GM12878 (cell line): ENCODE results near the gene ALX4. TPM values are rescaled to one million over a fixed set of nuclear protein-coding genes. Genes with fewer than 3 reads are reported as not detected.

ENCODE experiments used
- ATAC-seq: fragments of 200-7000 bp; cut with Tn5 transposase; 3 replicates; pipeline ENCODE4 v1.9.1; 2020; ENCODE audit warnings: mild to moderate bottlenecking, moderate library complexity
- BruUV-seq: library from RNA; stranded (reverse); fragments of 400-500 nt; replicated peaks from 2 replicates; lab custom pipeline; 2021; lab: Mats Ljungman, UMichigan
- CTCF ChIA-PET: fragments of 300-600 bp; sonication (Branson Sonifier 250); formaldehyde crosslinking; extraction: SDS; loops from one replicate; lab custom pipeline; 2021; ENCODE audit warnings: inconsistent platforms; lab: Yijun Ruan, JAX
- POLR2A ChIA-PET: fragments of 350-600 bp; formaldehyde crosslinking; extraction: SDS; loops from one replicate; lab custom pipeline; 2021; ENCODE audit warnings: inconsistent platforms; lab: Charles Lee
- RAD21 ChIA-PET: fragments of 300-600 bp; sonication (Branson Sonifier 250); formaldehyde crosslinking; loops from one replicate; lab custom pipeline; 2023; ENCODE audit warnings: antibody characterized with exemption; ENCODE audit not compliant: unreplicated experiment; lab: Charles Lee
- SMC1A ChIA-PET: fragments of 300-600 bp; sonication (Branson Sonifier 250); formaldehyde crosslinking; loops from one replicate; lab custom pipeline; 2023; ENCODE audit not compliant: unreplicated experiment, uncharacterized antibody; lab: Charles Lee
- DNase-seq: peaks from one replicate; pipeline ENCODE4 v3.0.0-alpha.2; 2011; ENCODE audit warnings: low read depth, low spot score
- FAIRE-seq: peaks from 3 replicates; lab custom pipeline; 2011; peaks lifted over from hg19 to GRCh38; lab: Jason Lieb, UNC
- H2AFZ ChIP-seq: 2 replicates; pipeline ENCODE4 v1.6.0; 2011; ENCODE audit warnings: low read depth, low read length, control low read depth; ENCODE audit not compliant: control insufficient read depth
- H3K27ac ChIP-seq: 2 replicates; pipeline ENCODE4 v1.5.1; 2011; ENCODE audit warnings: control low read depth; ENCODE audit not compliant: control insufficient read depth, insufficient read depth
- H3K27me3 ChIP-seq, 2 experiments: replicated peaks in 1 of 2; 2 replicates each; pipeline versions ENCODE4 v1.6.0 to v1.6.1; 2011; ENCODE audit warnings: low read length in 1 of 2; ENCODE audit not compliant: control insufficient read depth in 2 of 2, insufficient read depth in 2 of 2
- H3K36me3 ChIP-seq, 2 experiments: 2 replicates each; pipeline ENCODE4 v1.5.1; 2011; ENCODE audit warnings: low read length in 1 of 2; ENCODE audit not compliant: control insufficient read depth in 2 of 2, insufficient read depth in 2 of 2
- H3K4me1 ChIP-seq: 2 replicates; pipeline ENCODE4 v1.6.1; 2011; ENCODE audit warnings: mild to moderate bottlenecking, low read length, moderate library complexity, mixed read lengths; ENCODE audit not compliant: control insufficient read depth, insufficient read depth
- H3K4me2 ChIP-seq: 2 replicates; pipeline ENCODE4 v1.6.0; 2011; ENCODE audit warnings: control low read depth; ENCODE audit not compliant: control insufficient read depth, insufficient read depth
- H3K4me3 ChIP-seq: fragments of 200-600 bp; sonication (generic); 2 replicates; pipeline ENCODE4 v1.5.1; 2016
- H3K79me2 ChIP-seq: 2 replicates; pipeline ENCODE4 v1.6.0; 2011; ENCODE audit warnings: low read length; ENCODE audit not compliant: control insufficient read depth, insufficient read depth
- H3K9ac ChIP-seq: 2 replicates; pipeline ENCODE4 v1.8.0; 2011; ENCODE audit warnings: low read length, control low read depth, mixed read lengths; ENCODE audit not compliant: control insufficient read depth, insufficient read depth
- H3K9me3 ChIP-seq: replicated peaks from 3 replicates; pipeline ENCODE4 v1.5.1; 2011; ENCODE audit warnings: mild to moderate bottlenecking, low read length; ENCODE audit not compliant: control insufficient read depth, insufficient read depth
- H4K20me1 ChIP-seq: 2 replicates; pipeline ENCODE4 v1.6.0; 2011; ENCODE audit not compliant: control insufficient read depth, insufficient read depth
- ATF2 ChIP-seq: IDR thresholded peaks from 2 replicates; pipeline ENCODE4 v1.6.1; 2012; ENCODE audit warnings: low read length, inconsistent platforms
- JUND ChIP-seq: IDR thresholded peaks from 2 replicates; pipeline ENCODE4 v1.6.1; 2012; ENCODE audit warnings: low read depth, mild to moderate bottlenecking, low read length, improper control_type of control experiment, moderate library complexity
- ZBTB11 ChIP-seq: fragments of 450-650 bp; formaldehyde crosslinking; IDR thresholded peaks from 2 replicates; pipeline ENCODE4 v1.5.0; 2022; ENCODE audit warnings: mild to moderate bottlenecking, missing genetic modification characterization
- WGBS: methylation state at CpG from one replicate; pipeline ENCODE4 v1.1.6; 2016; ENCODE audit warnings: low lambda C conversion rate; ENCODE audit not compliant: insufficient replicate concordance, insufficient coverage; ENCODE audit errors: missing lambda C conversion rate; 5-methylcytosine and 5-hydroxymethylcytosine counted together
- in situ Hi-C: fragments of 300-500 bp; cut with MboI; formaldehyde crosslinking; loops from 9 replicates; pipeline ENCODE4 v1.14.3; 2018; ENCODE audit warnings: mixed read lengths
- intact Hi-C: fragments of 100-400 bp; cut with micrococcal nuclease; formaldehyde crosslinking; loops from one replicate; pipeline ENCODE4 v1.14.2; 2022; ENCODE audit not compliant: unreplicated experiment
- polyA plus RNA-seq, 11 experiments: library from polyadenylated mRNA; depleted of rRNA in 4 of 11; unstranded in 6 of 11; stranded (reverse) in 5 of 11; fragments of >200 nt; fragmentation: Nextera tagmentation in 4 of 11; fragmentation: Illumina TruSeq in 1 of 11; extraction: Ambion mirVana in 4 of 11; extraction: Trizol in 1 of 11; gene quantifications; 1 replicate in 1 of 11; 2 replicates in 10 of 11; pipeline versions ENCODE4 v1.2.1 to v1.2.3, GENCODE V29; 2011 to 2016; ENCODE audit warnings: inconsistent platforms in 2 of 11, missing spikeins in 2 of 11, low read depth in 1 of 11
- total RNA-seq, 4 experiments: library from RNA; depleted of rRNA in 3 of 4; stranded (reverse); fragments of >200 nt in 3 of 4; fragmentation: Illumina TruSeq in 1 of 4; extraction: Trizol in 1 of 4; gene quantifications; 2 replicates each; pipeline versions ENCODE4 v1.2.1 to v1.2.3, GENCODE V29; 2013 to 2021

Gene ALX4
- total and polyA plus RNA-seq, 10 of the 15 experiments (the other 5 are each of a cell fraction or from before 2014, with no cell fraction given): not detected

DNA sequence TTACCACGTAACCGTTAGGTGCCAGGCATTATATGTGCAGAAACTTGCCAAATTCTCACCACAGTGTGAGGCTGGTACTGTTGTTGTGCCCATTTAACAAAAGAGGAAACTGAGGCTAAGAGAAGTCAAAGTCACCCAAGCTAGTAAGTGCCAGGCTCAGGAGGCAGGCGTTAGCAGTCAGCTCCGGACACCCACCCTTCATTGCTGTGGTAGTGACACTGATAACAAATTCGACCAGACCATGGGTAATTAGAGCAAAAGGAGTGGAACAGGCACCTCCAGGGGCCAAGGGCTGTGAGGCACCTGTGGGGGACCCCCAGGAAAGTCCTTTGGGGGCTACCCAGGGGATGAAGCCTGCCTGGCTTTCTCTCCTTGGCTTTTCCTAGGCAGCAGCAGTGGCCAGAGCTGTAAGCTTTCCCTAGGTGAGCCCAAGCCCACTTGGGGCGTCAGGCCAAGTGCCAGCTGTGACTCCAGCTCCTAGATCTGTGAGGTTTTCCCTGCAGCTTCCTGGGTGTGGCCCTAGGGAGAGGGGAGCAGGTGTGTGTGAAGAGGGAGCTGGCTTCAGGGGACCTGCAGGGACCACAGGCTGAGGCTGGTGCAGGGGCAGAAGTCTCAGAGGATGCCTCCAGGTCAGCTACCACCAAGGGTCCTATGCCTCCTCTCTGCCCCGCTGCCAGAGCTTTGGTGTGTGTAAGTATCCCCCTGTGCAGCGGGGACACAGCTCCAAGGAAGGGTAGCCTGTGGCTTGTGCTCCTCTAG, 19.7 kb upstream of the ALX4 start:
- H3K27ac ChIP-seq: no peak overlapping the region
- H3K4me1 ChIP-seq: no peaks in the 10 kb centered on the region
- ChIA-PET CTCF (no interaction called here), POLR2A (no interaction called here), RAD21 (no interaction called here), SMC1A (no interaction called here)
- WGBS: 10% methylated on average over 8 of the region's 8 CpGs
- H3K27me3 ChIP-seq: peaks cover 4 to 5% of the 10 kb centered on the region in 2 experiments; a peak in 3 of 4 replicates
- no peak overlapping the region for H3K9ac ChIP-seq
- in situ Hi-C loops (no loop called here), intact Hi-C loops (no loop called here)
- TF ChIP-seq ZBTB11 (CRISPR knock-in tag): no peak
- no peak for TF ChIP-seq JUND
- TF ChIP-seq ATF2: no peak
- DNase-seq (no peak), FAIRE-seq (no peak), ATAC-seq (no peak)
- no peak overlapping the region for H3K4me3 ChIP-seq
- H2AFZ ChIP-seq: no peak overlapping the region
- no peaks in the 10 kb centered on the region for H4K20me1 ChIP-seq
- no peaks in the 10 kb centered on the region for H3K9me3 ChIP-seq
- no peak overlapping the region for H3K4me2 ChIP-seq
- no peaks in the 10 kb centered on the region for H3K79me2 ChIP-seq
- no TSS peak for BruUV-seq
- no peaks in the 10 kb centered on the region for H3K36me3 ChIP-seq
